ENCODE data around the gene INPP5E. TPM values are rescaled to one million over a fixed set of nuclear protein-coding genes. Genes with fewer than 3 reads are reported as not detected.

Gene INPP5E
- total and polyA plus RNA-seq, 11 donors, result 6.4 to 11.7 (median 9.3) TPM

DNA sequence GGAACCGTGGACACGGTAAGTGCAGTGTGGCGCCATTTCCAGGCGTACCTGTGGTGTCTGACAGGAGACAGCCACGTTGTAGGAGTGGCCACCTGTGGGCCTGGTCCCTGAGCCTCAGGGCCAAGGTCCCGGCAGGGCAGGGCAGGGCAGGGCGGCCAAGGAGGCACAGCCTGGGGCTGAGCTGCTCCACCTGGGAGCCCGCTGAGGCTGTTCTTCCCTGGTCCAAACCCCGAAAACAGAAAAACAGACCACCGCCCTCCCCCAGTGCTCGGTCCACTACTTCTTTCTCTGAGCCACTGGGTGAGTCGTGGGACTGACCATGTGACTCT, 20.6 kb downstream of the INPP5E start:
- H3K9me3 ChIP-seq, result no peaks in the 10 kb centered on the region
- H3K36me3 ChIP-seq, result peaks cover 2 to 100% (median 98%) of the 10 kb centered on the region in 9 donors
- no peaks in the 10 kb centered on the region for H3K4me1 ChIP-seq
- DNase-seq, result no peak
- no peak overlapping the region for H3K27ac ChIP-seq
- no peak for ATAC-seq
- intact Hi-C loops (cut with DNase I), result no loop called here
- no peak overlapping the region for H3K4me3 ChIP-seq
- no peaks in the 10 kb centered on the region for H3K27me3 ChIP-seq
- no peak for TF ChIP-seq POLR2A (IDR thresholded peaks at IDR 0.05)
- TF ChIP-seq, protein P1, sequence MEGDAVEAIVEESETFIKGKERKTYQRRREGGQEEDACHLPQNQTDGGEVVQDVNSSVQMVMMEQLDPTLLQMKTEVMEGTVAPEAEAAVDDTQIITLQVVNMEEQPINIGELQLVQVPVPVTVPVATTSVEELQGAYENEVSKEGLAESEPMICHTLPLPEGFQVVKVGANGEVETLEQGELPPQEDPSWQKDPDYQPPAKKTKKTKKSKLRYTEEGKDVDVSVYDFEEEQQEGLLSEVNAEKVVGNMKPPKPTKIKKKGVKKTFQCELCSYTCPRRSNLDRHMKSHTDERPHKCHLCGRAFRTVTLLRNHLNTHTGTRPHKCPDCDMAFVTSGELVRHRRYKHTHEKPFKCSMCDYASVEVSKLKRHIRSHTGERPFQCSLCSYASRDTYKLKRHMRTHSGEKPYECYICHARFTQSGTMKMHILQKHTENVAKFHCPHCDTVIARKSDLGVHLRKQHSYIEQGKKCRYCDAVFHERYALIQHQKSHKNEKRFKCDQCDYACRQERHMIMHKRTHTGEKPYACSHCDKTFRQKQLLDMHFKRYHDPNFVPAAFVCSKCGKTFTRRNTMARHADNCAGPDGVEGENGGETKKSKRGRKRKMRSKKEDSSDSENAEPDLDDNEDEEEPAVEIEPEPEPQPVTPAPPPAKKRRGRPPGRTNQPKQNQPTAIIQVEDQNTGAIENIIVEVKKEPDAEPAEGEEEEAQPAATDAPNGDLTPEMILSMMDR (IDR thresholded peaks at IDR 0.05), result no peak
- 88 to 95% (median 94%) methylated on average over 10 to 12 of the region's 12 CpGs for WGBS, 4 donors

DNA sequence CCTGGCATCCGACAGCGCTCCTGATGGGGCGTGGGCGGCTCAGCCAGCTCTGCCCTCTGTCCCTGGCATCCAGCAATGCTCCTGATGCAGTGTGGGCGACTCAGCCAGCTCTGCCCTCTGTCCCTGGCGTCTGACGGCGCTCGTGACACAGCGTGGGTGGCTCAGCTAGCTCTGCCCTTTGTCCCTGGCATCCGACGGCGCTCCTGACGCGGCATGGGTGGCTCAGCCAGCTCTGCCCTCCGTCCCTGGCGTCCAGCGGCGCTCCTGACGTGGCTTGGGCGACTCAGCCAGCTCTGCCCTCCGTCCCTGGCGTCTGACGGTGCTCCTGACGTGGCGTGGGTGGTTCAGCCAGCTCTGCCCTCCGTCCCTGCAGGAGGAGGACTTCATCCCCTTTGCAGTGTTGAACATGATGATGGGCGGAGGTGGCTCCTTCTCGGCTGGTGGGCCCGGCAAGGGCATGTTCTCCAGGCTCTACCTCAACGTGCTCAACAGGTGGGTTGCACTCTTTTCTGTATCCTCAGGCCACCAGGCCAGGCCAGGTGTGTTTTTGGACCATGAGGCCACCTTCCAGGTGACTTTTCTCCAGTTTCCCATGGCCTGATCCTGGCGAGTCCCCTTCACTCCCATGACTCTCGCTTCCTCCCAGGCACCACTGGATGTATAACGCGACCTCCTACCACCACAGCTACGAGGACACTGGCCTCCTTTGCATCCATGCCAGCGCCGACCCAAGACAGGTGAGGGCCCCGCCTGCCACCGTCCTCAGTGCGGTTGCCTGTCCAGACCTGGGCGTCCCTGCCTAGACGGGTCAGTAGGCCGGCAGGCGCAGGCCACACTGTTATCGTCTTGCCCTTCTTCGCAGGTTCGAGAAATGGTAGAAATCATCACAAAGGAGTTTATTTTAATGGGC, 21.2 kb downstream of the INPP5E start:
- DNase-seq (no peak), ATAC-seq (no peak)
- Histone ChIP-seq H3K4me1 (no peaks in the 10 kb centered on the region), H3K4me3 (no peak overlapping the region), H3K27me3 (no peaks in the 10 kb centered on the region), H3K27ac (no peak overlapping the region), H3K9me3 (no peaks in the 10 kb centered on the region), H3K36me3 (peaks cover 2 to 100% (median 98%) of the 10 kb centered on the region in 9 donors)
- intact Hi-C loops (cut with DNase I), result no loop called here
- 94 to 95% (median 94%) methylated on average over 32 to 48 of the region's 48 CpGs for WGBS, 4 donors
- TF ChIP-seq, protein P1 (IDR thresholded peaks at IDR 0.05), result no peak
- TF ChIP-seq POLR2A (IDR thresholded peaks at IDR 0.05), result no peak

DNA sequence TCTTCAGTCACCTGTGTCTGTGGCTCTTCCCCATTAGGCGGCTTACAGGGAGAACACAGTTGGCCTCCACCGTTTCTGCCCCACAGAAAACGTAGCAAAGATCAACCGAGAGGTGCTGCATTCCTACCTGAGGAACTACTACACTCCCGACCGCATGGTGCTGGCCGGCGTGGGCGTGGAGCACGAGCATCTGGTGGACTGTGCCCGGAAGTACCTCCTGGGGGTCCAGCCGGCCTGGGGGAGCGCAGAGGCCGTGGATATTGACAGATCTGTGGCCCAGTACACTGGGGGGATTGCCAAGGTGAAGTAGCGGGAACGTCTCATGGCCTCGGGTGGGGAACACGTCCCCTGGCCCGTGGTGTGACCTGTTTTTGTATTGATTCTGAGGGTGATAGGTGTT, 22.7 kb downstream of the INPP5E start:
- Histone ChIP-seq H3K27ac (no peak overlapping the region), H3K4me3 (no peak overlapping the region), H3K9me3 (no peaks in the 10 kb centered on the region), H3K4me1 (peaks cover 0 to 13% (median 2%) of the 10 kb centered on the region in 12 donors), H3K36me3 (peaks cover 2 to 100% (median 93%) of the 10 kb centered on the region in 9 donors), H3K27me3 (no peaks in the 10 kb centered on the region)
- no peak for DNase-seq
- TF ChIP-seq, protein P1 (IDR thresholded peaks at IDR 0.05), result no peak
- TF ChIP-seq POLR2A (IDR thresholded peaks at IDR 0.05), result no peak
- ATAC-seq, result no peak
- WGBS, 4 donors, result 92 to 95% (median 94%) methylated on average over 19 of the region's 19 CpGs
- intact Hi-C loops (cut with DNase I), result no loop called here

DNA sequence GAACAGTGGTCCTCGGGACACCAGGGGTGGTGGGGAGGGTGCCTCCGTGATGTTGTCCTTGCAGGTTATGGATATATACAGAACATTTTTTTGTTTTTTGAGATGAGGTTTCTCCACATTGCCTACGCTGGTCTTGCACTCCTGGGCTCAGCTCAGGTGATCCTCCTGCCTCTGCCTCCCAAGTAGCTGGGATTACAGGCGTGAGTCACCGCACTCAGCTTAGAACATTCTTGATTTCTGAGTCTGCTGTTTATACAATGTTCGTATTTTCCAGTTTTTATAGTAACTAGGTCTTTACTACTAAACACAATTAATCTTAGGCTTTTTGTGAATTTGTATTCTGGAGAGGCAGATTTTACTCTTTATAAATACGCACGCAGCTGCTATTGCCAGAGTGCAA, 23.2 kb downstream of the INPP5E start:
- ATAC-seq (no peak), DNase-seq (no peak)
- H3K4me3 ChIP-seq, result no peak overlapping the region
- no peak for TF ChIP-seq POLR2A (IDR thresholded peaks at IDR 0.05)
- TF ChIP-seq, protein P1 (IDR thresholded peaks at IDR 0.05), result no peak
- H3K27ac ChIP-seq, result no peak overlapping the region
- H3K27me3 ChIP-seq, result no peaks in the 10 kb centered on the region
- H3K36me3 ChIP-seq, result peaks cover 2 to 97% (median 88%) of the 10 kb centered on the region in 9 donors
- WGBS, 4 donors, result 96 to 98% (median 96%) methylated on average over 8 of the region's 8 CpGs
- no peaks in the 10 kb centered on the region for H3K9me3 ChIP-seq
- intact Hi-C loops (cut with DNase I), result no loop called here
- peaks cover 2 to 18% (median 7%) of the 10 kb centered on the region in 12 donors for H3K4me1 ChIP-seq

Measured in heart left ventricle (tissue), 16 donors.